ENCODE results near the gene DGCR8.
"Not testable (repeated sequence)": the region's sequence is repeated elsewhere in the genome, so short reads cannot be mapped to it uniquely, and the experiment has no call there.

The DGCR8 gene

DNA sequence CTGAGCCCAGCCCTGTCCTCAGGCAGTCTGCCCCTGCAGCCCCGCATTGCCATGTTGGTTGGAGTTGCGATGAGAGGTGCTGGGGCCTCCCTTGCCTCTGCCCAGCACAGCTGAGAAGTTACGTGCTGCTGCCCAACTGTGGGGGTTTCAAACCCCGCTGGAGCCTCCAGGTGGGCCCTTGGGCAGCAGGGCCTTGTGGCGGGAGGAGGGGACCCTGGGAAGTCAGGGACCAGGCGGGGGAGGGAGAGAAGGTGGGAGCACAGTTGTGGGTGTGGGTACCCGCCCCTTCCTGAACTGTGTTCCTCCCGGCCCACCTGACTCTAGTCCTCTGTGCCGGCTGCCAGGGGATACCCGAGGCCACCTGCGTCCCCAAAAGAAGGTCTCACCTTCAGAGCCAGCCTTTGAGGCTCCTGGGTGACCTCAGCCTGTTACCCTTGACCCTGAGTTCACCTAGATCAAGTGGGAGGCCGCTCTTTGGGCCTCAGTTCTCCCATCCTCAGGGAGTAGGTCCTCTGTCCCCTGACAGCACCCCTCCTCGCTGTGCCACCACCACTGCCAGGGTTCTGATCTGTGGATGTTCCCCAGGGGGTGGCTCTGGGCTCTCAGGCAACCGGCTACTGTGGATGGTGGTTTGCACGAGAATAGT is 78.5 kb downstream of the DGCR8 start:
- DNase-seq = no peak

DNA sequence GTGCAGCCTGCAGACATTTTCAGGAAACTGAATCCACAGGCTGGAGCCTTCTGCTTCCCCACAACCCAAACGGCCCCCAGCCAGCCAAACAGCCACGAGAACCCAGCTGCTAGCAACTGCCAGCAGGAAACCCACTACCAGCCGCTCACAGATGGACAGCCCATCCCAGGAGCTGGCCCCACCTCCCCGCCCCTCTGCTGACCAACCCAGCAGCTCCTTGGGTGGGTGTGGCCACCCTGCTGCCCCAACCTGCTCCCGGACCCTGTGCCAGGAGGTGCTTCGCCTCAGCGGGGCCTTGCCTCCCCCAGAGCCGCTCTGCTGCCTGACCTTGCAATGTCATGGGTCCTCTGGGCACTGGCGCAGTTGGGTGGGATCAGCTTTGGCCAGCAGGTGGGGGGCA is 79.0 kb downstream of the DGCR8 start:
- no peak for DNase-seq

DNA sequence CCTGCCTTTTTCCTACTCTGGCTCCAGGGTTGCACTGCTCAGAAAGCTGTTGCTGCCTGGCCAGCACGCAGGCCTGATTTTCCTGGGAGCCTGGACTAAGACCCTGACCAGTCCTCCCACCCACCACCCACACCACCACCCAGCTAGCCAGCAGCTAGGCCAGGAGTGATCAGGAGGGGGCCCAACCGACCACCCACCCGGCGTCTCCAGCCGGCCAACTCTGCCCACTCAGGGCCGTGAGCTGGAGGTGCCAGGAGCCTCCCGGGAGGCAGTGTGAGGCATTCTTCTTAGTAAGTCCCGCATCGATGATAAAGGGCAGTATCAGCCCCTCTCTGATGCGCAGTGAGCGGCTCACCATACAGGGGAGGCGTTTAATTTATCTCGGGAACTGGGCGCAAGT is 79.5 kb downstream of the DGCR8 start:
- DNase-seq = not testable (repeated sequence)

DNA sequence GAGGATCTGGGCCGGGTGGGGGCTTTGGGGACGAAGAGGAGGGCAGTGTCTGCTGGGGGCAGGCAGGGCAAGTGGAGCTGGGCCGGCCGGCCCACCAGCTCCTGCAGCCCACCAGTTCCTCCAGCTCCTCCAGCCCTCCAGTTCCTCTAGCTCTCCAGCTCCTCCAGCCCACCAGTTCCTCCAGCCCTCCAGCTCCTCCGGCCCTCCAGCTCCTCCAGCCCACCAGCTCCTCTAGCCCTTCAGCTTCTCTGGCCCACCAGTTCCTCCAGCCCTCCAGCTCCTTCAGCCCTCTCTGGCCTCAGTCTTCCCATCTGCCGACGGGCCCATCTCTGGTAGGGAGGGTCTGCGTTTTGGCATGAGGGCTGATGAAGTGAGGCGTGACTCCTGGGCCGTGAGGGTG is 80.0 kb downstream of the DGCR8 start:
- no peak for DNase-seq
